Measurements from ENCODE around the gene BBOF1.

DNA sequence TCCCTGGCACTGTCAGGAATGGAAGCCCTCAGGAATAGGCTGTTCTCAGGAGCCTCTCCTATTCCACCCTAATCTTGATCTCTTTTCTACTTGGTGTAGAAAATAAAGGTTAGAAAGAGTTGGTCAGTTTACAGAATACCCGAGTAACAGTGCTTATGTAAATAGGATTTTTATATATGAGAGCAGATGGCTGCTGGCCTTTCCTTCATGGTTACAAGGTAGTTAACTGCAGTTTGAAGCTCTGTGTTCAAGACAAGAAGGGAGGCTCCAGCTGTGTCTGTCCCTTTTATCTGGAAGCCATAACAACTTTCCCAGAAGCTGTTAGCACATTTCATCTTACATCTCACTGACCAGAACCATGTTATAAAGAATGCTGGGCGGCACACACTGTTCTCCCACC lies 23.1 kb downstream of the BBOF1 start:
- TF ChIP-seq, protein P1, sequence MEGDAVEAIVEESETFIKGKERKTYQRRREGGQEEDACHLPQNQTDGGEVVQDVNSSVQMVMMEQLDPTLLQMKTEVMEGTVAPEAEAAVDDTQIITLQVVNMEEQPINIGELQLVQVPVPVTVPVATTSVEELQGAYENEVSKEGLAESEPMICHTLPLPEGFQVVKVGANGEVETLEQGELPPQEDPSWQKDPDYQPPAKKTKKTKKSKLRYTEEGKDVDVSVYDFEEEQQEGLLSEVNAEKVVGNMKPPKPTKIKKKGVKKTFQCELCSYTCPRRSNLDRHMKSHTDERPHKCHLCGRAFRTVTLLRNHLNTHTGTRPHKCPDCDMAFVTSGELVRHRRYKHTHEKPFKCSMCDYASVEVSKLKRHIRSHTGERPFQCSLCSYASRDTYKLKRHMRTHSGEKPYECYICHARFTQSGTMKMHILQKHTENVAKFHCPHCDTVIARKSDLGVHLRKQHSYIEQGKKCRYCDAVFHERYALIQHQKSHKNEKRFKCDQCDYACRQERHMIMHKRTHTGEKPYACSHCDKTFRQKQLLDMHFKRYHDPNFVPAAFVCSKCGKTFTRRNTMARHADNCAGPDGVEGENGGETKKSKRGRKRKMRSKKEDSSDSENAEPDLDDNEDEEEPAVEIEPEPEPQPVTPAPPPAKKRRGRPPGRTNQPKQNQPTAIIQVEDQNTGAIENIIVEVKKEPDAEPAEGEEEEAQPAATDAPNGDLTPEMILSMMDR (IDR thresholded peaks at IDR 0.05) = no peak
- no peak for TF ChIP-seq POLR2A (IDR thresholded peaks at IDR 0.05)
